Measurements from ENCODE around the gene ARRDC1.

- no peak for TF ChIP-seq GATA3 (IDR thresholded peaks at IDR 0.05; ENCODE audit: low read depth, low read length)
- no peak for TF ChIP-seq GATA2 (IDR thresholded peaks at IDR 0.05; ENCODE audit: low read depth, low read length)
These were observed 5.5 kb downstream of the ARRDC1 start for GRCh38 chr9:137610944-137611343.

All from SH-SY5Y (cell line).